GM12875 (cell line): Measurements from ENCODE around the gene F12.

Experiments
- H3K4me3 ChIP-seq: one replicate; pipeline ENCODE4 v1.5.1; 2011; ENCODE audit warnings: low read depth, low read length, control low read depth
- CTCF ChIP-seq: IDR thresholded peaks from 2 replicates; pipeline ENCODE4 v1.5.1; 2011; ENCODE audit warnings: low read depth, mild to moderate bottlenecking, control low read depth, inconsistent platforms, low read length, moderate library complexity, borderline replicate concordance; ENCODE audit not compliant: insufficient read depth

F12 gene

DNA sequence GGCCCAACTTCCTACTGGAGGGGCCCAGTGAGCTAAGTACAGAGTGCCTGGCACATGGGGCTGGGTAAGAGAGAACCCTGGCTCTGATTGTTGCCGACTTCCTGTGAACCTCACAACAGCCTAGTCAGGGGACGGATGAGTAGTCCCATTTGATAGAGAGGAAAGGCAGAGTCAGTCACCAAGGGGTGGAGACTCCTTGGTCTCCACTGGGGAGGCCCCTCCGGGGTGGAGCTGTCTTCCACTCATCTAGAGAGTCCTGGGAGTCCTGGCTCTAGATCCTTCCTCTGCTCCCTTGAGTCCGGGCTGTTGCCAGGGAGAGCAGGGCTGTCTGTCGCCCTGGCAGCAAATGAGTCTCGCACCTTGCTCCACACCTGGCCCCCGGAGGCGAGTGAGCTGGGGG lies 25.1 kb upstream of the F12 start:
- no peak overlapping the region for H3K4me3 ChIP-seq
- TF ChIP-seq CTCF: no peak

DNA sequence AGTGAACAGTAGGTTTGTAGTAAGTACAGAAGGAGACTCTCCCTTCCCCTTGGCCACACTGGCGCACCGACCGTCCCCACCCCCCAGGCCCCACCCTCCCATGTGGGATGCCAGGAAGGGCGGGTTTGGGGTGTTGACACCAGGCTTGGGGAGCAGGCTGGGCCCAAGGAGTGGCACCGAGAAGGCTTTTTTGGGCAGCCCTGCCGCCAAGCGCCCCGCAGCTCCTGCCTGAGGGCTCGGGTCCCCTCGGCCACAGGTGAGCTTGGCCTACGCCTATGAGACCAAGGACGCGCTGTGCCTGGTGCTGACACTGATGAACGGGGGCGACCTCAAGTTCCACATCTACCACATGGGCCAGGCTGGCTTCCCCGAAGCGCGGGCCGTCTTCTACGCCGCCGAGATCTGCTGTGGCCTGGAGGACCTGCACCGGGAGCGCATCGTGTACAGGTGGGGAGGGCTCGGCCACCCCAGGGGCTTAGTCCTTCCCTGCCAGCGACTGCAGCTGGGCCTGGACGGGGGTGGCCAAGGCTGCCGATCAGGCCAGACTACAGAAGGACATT lies 24.4 kb upstream of the F12 start:
- TF ChIP-seq CTCF: no peak
- H3K4me3 ChIP-seq: no peak overlapping the region

GRCh38 chr5:177432839-177433657 lies 23.7 kb upstream of the F12 start:
- no peak for TF ChIP-seq CTCF
- no peak overlapping the region for H3K4me3 ChIP-seq

DNA sequence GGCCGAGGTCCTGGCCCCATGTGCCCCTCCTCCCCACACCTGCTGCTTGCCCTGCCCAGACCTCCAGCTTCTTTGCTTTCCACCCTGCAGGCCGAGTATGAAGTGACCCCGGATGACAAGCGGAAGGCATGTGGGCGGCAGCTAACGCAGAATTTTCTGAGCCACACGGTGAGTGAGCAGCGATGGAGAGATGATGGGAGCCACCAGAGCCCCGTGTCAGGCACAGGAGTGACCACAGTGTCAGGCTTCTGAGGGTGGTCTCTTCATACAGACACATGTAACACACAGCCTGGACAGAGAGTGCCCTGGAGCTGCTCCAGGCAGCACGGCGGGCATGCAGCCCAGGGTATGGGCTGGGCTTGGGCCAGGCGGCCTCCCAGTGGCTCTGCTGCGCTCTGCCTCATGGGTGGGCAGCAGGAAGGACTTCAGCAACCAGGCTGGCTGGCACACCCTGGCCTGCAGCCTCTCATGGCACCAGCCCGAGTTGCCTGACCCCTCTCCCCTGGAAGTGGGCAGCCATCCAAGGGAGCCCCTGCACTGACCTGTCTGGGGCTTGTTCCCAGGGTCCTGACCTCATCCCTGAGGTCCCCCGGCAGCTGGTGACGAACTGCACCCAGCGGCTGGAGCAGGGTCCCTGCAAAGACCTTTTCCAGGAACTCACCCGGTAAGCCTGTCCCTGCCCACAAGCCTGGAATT lies 22.9 kb upstream of the F12 start:
- no peak for TF ChIP-seq CTCF
- no peak overlapping the region for H3K4me3 ChIP-seq

- TF ChIP-seq CTCF: no peak
- H3K4me3 ChIP-seq: peak overlapping the region; percentile 3
Measured at GRCh38 chr5:177431317-177432142, 22.2 kb upstream of the F12 start.

GRCh38 chr5:177430972-177431316 lies 21.6 kb upstream of the F12 start:
- TF ChIP-seq CTCF: no peak
- no peak overlapping the region for H3K4me3 ChIP-seq
